GM13977 (cell line): ENCODE data around the gene DHRS12.

Source experiments
- DNase-seq: peaks from one replicate; pipeline ENCODE4 v3.0.0; 2012; ENCODE audit warnings: low spot score
- CTCF ChIP-seq: IDR thresholded peaks from 2 replicates; pipeline ENCODE4 v1.5.1; 2012; ENCODE audit warnings: mild to moderate bottlenecking, control low read depth; ENCODE audit not compliant: insufficient read depth; ENCODE audit errors: extremely low read depth, missing control alignments
- in situ Hi-C: fragments of 300-500 bp; cut with MboI; formaldehyde crosslinking; loops from one replicate; pipeline ENCODE4 v1.12.0; 2022; ENCODE audit warnings: low sequenced_read_pairs, low pct_unique_long_range_greater_than_20kb, mixed read lengths, inconsistent platforms; ENCODE audit not compliant: unreplicated experiment

DHRS12 gene

DNA sequence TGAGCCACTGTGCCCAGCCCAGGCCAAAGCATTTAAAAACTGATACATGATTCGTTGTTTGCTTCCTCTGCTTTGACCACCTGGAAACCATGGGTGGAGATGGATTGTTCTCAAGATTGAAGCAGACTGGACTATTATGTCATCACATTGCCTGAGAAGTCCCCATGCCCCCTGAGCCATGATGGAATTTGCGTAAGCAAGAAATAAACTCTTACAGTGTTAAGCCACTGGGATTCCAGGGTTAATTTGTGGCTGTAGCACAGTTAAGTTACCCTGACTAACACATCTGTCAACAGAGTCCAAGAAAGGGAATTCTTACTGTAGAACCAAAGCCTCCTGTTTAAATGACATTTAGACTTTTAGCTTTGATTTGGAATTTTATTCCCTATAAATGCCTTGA, 19.4 kb upstream of the DHRS12 start:
- no peak for DNase-seq
- no peak for TF ChIP-seq CTCF
- in situ Hi-C loops, result loop anchor here (25.0 kb wide), 2 partner anchors 314 to 686 kb away; partner anchors contain the start of gene NEK5

DNA sequence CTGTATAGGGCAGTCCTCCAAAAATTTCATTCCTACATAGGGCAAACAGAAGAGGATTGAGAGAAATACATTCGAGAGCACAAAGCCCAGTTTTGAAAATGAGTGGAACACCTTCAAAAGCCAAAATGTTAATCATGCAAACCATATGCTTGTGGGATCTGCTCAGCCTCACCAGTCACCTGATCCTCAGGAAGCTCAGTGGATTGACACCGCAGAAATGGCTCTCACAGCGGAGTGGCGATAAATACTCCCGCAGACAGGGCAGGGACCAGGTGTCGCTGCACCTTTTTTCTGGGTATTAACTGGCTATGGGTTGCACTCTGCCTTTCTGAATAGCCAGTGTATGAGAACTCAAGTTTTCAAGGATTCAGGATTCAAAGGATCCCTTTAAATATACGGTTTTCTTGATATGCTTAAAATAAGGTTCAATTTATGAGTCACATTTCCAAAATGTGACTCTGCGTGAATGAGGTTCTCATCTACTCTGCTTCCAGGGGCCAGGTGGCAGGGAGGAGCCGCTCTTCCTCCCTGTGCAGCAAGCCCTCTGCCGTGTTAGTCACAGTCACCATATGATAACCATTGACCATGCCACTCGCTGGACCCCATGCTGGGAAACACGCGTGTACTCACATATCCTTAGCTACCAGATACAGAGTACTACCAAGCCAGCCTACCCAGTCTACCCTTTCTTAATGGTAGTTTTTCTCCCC, 18.3 kb upstream of the DHRS12 start:
- in situ Hi-C loops, result loop anchor here (25.0 kb wide), 2 partner anchors 315 to 685 kb away; partner anchors contain the start of gene NEK5
- DNase-seq, result no peak
- no peak for TF ChIP-seq CTCF

GRCh38 chr13:51821606-51822005, 17.6 kb upstream of the DHRS12 start:
- in situ Hi-C loops, result loop anchor here (25.0 kb wide), 2 partner anchors 316 to 684 kb away; partner anchors contain the start of gene NEK5
- DNase-seq, result no peak
- no peak for TF ChIP-seq CTCF

DNA sequence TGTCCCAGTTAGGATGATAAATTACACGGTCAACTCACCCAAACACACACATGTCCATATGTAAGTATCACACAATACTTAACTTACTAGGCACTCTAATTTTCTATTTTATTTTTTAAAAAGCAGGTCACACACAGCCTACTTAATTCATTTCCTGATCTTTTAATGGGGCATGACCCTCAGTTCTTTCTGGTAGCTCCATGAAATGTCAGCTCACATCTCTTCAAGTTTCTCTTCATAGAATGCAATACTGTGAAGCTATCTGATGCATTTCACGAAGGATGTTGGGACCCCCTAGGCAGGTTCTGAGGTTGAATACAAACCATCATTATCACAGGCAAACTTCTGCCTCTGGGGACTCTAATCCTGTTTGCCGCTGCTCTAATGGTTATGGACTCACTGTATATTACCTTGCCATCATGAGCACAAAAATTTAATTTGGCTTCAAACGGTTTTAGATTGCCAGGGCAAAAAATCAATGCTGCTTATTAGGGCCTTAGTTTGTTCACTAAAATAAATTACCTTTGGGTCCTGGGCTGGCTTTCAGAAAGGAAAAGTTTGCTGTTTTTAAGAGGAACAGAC, 16.1 kb upstream of the DHRS12 start:
- DNase-seq, result no peak
- TF ChIP-seq CTCF, result no peak
- in situ Hi-C loops, result loop anchor here (25.0 kb wide), 2 partner anchors 317 to 683 kb away; partner anchors contain the start of gene NEK5

- in situ Hi-C loops, result loop anchor here (25.0 kb wide), 2 partner anchors 318 to 682 kb away; partner anchors contain the start of gene NEK5
- DNase-seq, result no peak
- TF ChIP-seq CTCF, result no peak
Observed at GRCh38 chr13:51819544-51819943, 15.6 kb upstream of the DHRS12 start.

DNA sequence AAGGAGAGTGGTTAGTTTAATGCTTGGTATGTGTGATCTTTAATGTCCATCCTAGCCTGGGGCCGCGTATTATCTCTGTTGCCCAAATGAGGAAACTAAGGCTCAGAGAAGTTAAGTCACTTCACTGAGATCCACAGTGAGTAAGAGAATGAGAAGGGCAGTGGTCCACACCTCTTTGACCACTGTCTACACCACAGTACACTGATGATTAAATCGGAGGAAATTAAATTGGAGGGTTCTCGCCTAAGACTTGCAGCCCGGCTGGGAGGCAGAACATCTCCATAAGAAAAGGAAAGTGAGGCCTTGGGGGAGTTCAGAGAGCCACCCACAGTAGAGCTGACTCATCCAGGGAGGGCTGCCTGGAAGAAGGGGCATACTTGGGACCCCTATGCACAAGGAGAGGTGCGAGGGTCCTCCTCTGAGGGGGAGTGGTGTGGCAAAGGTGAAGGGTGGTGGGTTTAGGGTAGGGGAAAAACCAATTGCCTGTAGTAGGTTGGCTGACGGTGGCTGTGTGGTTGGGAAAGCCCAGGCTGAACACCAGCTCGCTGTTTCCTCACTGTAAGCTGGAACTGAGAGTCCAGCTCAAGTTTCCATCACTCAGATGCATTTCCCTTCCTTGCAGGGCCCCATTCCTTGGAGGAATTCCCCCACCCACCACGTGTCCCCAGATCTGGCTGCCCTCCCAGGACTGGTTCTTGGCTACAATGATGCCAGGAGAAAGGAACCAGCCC, 15.0 kb upstream of the DHRS12 start:
- no peak for DNase-seq
- in situ Hi-C loops, result loop anchor here (25.0 kb wide), 2 partner anchors 318 to 682 kb away; partner anchors contain the start of gene NEK5
- TF ChIP-seq CTCF, result no peak
